HEK293 (cell line): ENCODE measurements around the gene UBE2D3.
A peak's percentile ranks its signal among the peaks of the same experiment; 100 is the strongest.

Source experiments
- HOXC10 ChIP-seq: sonication (generic); formaldehyde crosslinking; IDR thresholded peaks from 2 replicates; pipeline ENCODE4 v1.8.1; 2023; ENCODE audit warnings: mild to moderate bottlenecking, missing genetic modification reagents
- IKZF3 ChIP-seq: fragments of 450-650 bp; IDR thresholded peaks from 2 replicates; pipeline ENCODE4 v1.5.0; 2018; ENCODE audit warnings: missing biosample characterization, mild to moderate bottlenecking, missing genetic modification characterization, moderate library complexity
- KLF1 ChIP-seq: fragments of 450-650 bp; formaldehyde crosslinking; IDR thresholded peaks from 2 replicates; pipeline ENCODE4 v1.5.1; 2016; ENCODE audit warnings: missing biosample characterization, missing genetic modification characterization
- ZBTB48 ChIP-seq: fragments of 450-650 bp; formaldehyde crosslinking; IDR thresholded peaks from 2 replicates; pipeline ENCODE4 v1.5.1; 2016; ENCODE audit warnings: missing biosample characterization, missing genetic modification characterization
- ZBTB8A ChIP-seq: fragments of 450-650 bp; formaldehyde crosslinking; IDR thresholded peaks from 2 replicates; pipeline ENCODE4 v1.5.1; 2016; ENCODE audit warnings: missing biosample characterization, missing genetic modification characterization
- ZEB2 ChIP-seq: fragments of 450-650 bp; formaldehyde crosslinking; IDR thresholded peaks from 2 replicates; pipeline ENCODE4 v1.5.1; 2016; ENCODE audit warnings: missing biosample characterization, missing genetic modification characterization
- ZFP37 ChIP-seq: fragments of 450-650 bp; formaldehyde crosslinking; IDR thresholded peaks from 2 replicates; pipeline ENCODE4 v1.5.1; 2016; ENCODE audit warnings: missing biosample characterization, missing genetic modification characterization
- ZNF138 ChIP-seq: fragments of 450-650 bp; formaldehyde crosslinking; IDR thresholded peaks from 2 replicates; pipeline ENCODE4 v1.5.1; 2016; ENCODE audit warnings: missing biosample characterization, missing genetic modification characterization, borderline replicate concordance
- ZNF2 ChIP-seq: fragments of 450-650 bp; formaldehyde crosslinking; IDR thresholded peaks from 2 replicates; pipeline ENCODE4 v1.5.1; 2016; ENCODE audit warnings: missing biosample characterization, missing genetic modification characterization
- ZNF202 ChIP-seq: fragments of 450-650 bp; formaldehyde crosslinking; IDR thresholded peaks from 2 replicates; pipeline ENCODE4 v1.5.1; 2016; ENCODE audit warnings: missing biosample characterization, missing genetic modification characterization, borderline replicate concordance
- ZNF214 ChIP-seq: fragments of 450-650 bp; formaldehyde crosslinking; IDR thresholded peaks from 2 replicates; pipeline ENCODE4 v1.5.1; 2017; ENCODE audit warnings: missing biosample characterization, mild to moderate bottlenecking, missing genetic modification characterization, borderline replicate concordance
- ZNF223 ChIP-seq: fragments of 450-650 bp; formaldehyde crosslinking; IDR thresholded peaks from 2 replicates; pipeline ENCODE4 v1.5.1; 2016; ENCODE audit warnings: missing biosample characterization, missing genetic modification characterization
- ZNF302 ChIP-seq: fragments of 450-650 bp; formaldehyde crosslinking; IDR thresholded peaks from 2 replicates; pipeline ENCODE4 v1.5.1; 2016; ENCODE audit warnings: missing biosample characterization, missing genetic modification characterization, low read depth
- ZNF335 ChIP-seq: fragments of 450-650 bp; formaldehyde crosslinking; conservative IDR thresholded peaks from 2 replicates; pipeline ENCODE4 v1.5.1; 2016; ENCODE audit warnings: missing biosample characterization, missing genetic modification characterization
- ZNF341 ChIP-seq: fragments of 450-650 bp; formaldehyde crosslinking; IDR thresholded peaks from 2 replicates; pipeline ENCODE4; 2016; ENCODE audit warnings: low read depth, missing biosample characterization, missing genetic modification characterization
- ZNF394 ChIP-seq: fragments of 450-650 bp; formaldehyde crosslinking; IDR thresholded peaks from 2 replicates; pipeline ENCODE4 v1.5.1; 2016; ENCODE audit warnings: missing biosample characterization, missing genetic modification characterization, mild to moderate bottlenecking, moderate library complexity, borderline replicate concordance
- ZNF426 ChIP-seq: fragments of 450-650 bp; formaldehyde crosslinking; IDR thresholded peaks from 2 replicates; pipeline ENCODE4 v1.5.1; 2017; ENCODE audit warnings: missing biosample characterization, missing genetic modification characterization, mild to moderate bottlenecking, inconsistent platforms, moderate library complexity
- ZNF530 ChIP-seq: fragments of 450-650 bp; formaldehyde crosslinking; IDR thresholded peaks from 2 replicates; pipeline ENCODE4 v1.5.1; 2016; ENCODE audit warnings: low read depth, missing biosample characterization, missing genetic modification characterization
- ZNF548 ChIP-seq: fragments of 450-650 bp; formaldehyde crosslinking; IDR thresholded peaks from 2 replicates; pipeline ENCODE4 v1.5.1; 2016; ENCODE audit warnings: missing biosample characterization, missing genetic modification characterization
- ZNF670 ChIP-seq: fragments of 450-650 bp; formaldehyde crosslinking; IDR thresholded peaks from 2 replicates; pipeline ENCODE4 v1.5.1; 2016; ENCODE audit warnings: missing biosample characterization, missing genetic modification characterization, low read depth
- ZNF785 ChIP-seq: fragments of 450-650 bp; formaldehyde crosslinking; IDR thresholded peaks from 2 replicates; pipeline ENCODE4 v1.5.1; 2016; ENCODE audit warnings: missing biosample characterization, missing genetic modification characterization
- ZNF830 ChIP-seq: fragments of 450-650 bp; IDR thresholded peaks from 2 replicates; pipeline ENCODE4 v1.5.0; 2018; ENCODE audit warnings: missing biosample characterization, missing genetic modification characterization, low read depth, mild to moderate bottlenecking, moderate library complexity
- ZSCAN30 ChIP-seq: fragments of 450-650 bp; IDR thresholded peaks from 2 replicates; pipeline ENCODE4 v1.5.1; 2018; ENCODE audit warnings: missing biosample characterization, mild to moderate bottlenecking, missing genetic modification characterization, moderate library complexity
- TF ChIP-seq, protein P1 (sequence below): fragments of 450-650 bp; formaldehyde crosslinking; IDR thresholded peaks from 2 replicates; pipeline ENCODE4 v1.5.1; 2016; ENCODE audit warnings: missing biosample characterization, missing genetic modification characterization, borderline replicate concordance
- TF ChIP-seq, protein P2 (sequence below): fragments of 450-650 bp; formaldehyde crosslinking; IDR thresholded peaks from 2 replicates; pipeline ENCODE4 v1.5.1; 2016; ENCODE audit warnings: missing biosample characterization, missing genetic modification characterization
- TF ChIP-seq, protein P3 (sequence below): fragments of 450-650 bp; formaldehyde crosslinking; IDR thresholded peaks from 2 replicates; pipeline ENCODE4 v1.5.1; 2017; ENCODE audit warnings: missing biosample characterization, mild to moderate bottlenecking, missing genetic modification characterization, moderate library complexity
- TF ChIP-seq, protein P4 (sequence below): fragments of 450-650 bp; formaldehyde crosslinking; IDR thresholded peaks from 2 replicates; pipeline ENCODE4; 2016; ENCODE audit warnings: missing biosample characterization, missing genetic modification characterization
- TF ChIP-seq, protein P5 (sequence below): fragments of 450-650 bp; formaldehyde crosslinking; IDR thresholded peaks from 2 replicates; pipeline ENCODE4 v1.5.1; 2016; ENCODE audit warnings: missing biosample characterization, missing genetic modification characterization
- TF ChIP-seq, protein P6 (sequence below): fragments of 450-650 bp; formaldehyde crosslinking; IDR thresholded peaks from 2 replicates; pipeline ENCODE4 v1.5.1; 2017; ENCODE audit warnings: missing biosample characterization, missing genetic modification characterization

Gene UBE2D3

DNA sequence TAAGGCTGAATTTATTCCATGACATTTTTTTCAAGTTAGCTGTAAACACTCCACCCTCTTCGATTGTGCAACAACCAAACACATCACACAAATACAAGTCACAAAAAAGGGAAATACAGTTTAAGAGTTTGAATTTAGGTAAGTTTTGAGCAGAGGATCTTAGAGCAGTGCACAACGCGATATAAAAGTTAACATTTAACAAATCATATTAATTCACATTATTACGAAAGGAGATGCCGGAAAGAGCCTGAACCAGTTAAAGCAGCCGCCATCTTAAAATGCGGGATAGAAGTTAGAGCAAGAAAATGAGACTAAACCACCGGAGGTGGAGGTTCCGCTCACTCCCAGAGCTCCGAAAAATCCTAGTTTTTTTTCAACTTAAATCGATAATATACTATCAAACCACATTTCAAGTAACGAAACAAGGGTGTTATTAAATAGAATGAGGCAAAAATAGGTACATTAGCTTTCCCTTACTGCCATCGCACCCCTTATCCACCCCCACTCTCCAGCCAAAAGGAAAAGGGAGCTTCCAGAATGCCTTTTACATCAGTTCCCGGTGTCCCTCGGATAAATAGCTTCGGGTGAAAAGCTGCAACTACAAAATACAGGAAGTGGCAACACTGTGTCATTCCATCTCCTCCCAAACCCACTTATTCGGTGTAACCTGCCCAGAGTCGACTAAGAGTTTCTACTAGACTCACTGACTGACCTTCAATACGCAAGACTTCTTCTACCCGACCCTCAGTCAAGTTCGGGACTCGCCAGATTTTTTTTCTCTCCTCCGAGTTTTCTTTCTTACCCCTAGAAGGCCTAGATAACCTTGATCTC lies 1.9 kb downstream of the UBE2D3 start (continued):
- TF ChIP-seq, protein P1, sequence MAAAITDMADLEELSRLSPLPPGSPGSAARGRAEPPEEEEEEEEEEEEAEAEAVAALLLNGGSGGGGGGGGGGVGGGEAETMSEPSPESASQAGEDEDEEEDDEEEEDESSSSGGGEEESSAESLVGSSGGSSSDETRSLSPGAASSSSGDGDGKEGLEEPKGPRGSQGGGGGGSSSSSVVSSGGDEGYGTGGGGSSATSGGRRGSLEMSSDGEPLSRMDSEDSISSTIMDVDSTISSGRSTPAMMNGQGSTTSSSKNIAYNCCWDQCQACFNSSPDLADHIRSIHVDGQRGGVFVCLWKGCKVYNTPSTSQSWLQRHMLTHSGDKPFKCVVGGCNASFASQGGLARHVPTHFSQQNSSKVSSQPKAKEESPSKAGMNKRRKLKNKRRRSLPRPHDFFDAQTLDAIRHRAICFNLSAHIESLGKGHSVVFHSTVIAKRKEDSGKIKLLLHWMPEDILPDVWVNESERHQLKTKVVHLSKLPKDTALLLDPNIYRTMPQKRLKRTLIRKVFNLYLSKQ (tag by site-specific recombination): no peak
- TF ChIP-seq ZNF670 (tag by site-specific recombination) (no peak), ZNF214 (tag by site-specific recombination) (no peak), ZBTB8A (no peak), ZNF785 (tag by site-specific recombination) (no peak), ZNF426 (no peak), ZNF202 (tag by site-specific recombination) (no peak), ZNF302 (tag by site-specific recombination) (no peak), ZNF223 (peak; percentile 90), HOXC10 (no peak), ZEB2 (tag by site-specific recombination) (0 out of 2 replicates have a peak, but pooled peaks have one; percentile 19), ZNF830 (tag by site-specific recombination) (no peak), IKZF3 (tag by site-specific recombination) (peak; percentile 33; the same call in 1 of the 2 replicates), ZFP37 (tag by site-specific recombination) (no peak), ZNF138 (tag by site-specific recombination) (no peak), ZNF2 (tag by site-specific recombination) (no peak), ZNF394 (peak; percentile 32; the same call in 1 of the 2 replicates), KLF1 (tag by site-specific recombination) (no peak), ZNF530 (tag by site-specific recombination) (no peak), ZSCAN30 (0 out of 2 replicates have a peak, but pooled peaks have one; percentile 25), ZNF335 (peak; percentile 32; the same call in 1 of the 2 replicates), ZBTB48 (tag by site-specific recombination) (no peak), ZNF548 (tag by site-specific recombination) (no peak), ZNF341 (peak; percentile 22; the same call in 1 of the 2 replicates)
- TF ChIP-seq, protein P2, sequence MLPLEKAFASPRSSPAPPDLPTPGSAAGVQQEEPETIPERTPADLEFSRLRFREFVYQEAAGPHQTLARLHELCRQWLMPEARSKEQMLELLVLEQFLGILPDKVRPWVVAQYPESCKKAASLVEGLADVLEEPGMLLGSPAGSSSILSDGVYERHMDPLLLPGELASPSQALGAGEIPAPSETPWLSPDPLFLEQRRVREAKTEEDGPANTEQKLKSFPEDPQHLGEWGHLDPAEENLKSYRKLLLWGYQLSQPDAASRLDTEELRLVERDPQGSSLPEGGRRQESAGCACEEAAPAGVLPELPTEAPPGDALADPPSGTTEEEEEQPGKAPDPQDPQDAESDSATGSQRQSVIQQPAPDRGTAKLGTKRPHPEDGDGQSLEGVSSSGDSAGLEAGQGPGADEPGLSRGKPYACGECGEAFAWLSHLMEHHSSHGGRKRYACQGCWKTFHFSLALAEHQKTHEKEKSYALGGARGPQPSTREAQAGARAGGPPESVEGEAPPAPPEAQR (tag by site-specific recombination): no peak
- TF ChIP-seq, protein P3, sequence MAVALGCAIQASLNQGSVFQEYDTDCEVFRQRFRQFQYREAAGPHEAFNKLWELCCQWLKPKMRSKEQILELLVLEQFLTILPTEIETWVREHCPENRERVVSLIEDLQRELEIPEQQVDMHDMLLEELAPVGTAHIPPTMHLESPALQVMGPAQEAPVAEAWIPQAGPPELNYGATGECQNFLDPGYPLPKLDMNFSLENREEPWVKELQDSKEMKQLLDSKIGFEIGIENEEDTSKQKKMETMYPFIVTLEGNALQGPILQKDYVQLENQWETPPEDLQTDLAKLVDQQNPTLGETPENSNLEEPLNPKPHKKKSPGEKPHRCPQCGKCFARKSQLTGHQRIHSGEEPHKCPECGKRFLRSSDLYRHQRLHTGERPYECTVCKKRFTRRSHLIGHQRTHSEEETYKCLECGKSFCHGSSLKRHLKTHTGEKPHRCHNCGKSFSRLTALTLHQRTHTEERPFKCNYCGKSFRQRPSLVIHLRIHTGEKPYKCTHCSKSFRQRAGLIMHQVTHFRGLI: no peak
- TF ChIP-seq, protein P4, sequence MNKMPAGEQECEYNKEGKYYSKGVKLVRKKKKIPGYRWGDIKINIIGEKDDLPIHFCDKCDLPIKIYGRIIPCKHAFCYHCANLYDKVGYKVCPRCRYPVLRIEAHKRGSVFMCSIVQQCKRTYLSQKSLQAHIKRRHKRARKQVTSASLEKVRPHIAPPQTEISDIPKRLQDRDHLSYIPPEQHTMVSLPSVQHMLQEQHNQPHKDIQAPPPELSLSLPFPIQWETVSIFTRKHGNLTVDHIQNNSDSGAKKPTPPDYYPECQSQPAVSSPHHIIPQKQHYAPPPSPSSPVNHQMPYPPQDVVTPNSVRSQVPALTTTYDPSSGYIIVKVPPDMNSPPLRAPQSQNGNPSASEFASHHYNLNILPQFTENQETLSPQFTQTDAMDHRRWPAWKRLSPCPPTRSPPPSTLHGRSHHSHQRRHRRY (tag by site-specific recombination): no peak
- TF ChIP-seq, protein P5, sequence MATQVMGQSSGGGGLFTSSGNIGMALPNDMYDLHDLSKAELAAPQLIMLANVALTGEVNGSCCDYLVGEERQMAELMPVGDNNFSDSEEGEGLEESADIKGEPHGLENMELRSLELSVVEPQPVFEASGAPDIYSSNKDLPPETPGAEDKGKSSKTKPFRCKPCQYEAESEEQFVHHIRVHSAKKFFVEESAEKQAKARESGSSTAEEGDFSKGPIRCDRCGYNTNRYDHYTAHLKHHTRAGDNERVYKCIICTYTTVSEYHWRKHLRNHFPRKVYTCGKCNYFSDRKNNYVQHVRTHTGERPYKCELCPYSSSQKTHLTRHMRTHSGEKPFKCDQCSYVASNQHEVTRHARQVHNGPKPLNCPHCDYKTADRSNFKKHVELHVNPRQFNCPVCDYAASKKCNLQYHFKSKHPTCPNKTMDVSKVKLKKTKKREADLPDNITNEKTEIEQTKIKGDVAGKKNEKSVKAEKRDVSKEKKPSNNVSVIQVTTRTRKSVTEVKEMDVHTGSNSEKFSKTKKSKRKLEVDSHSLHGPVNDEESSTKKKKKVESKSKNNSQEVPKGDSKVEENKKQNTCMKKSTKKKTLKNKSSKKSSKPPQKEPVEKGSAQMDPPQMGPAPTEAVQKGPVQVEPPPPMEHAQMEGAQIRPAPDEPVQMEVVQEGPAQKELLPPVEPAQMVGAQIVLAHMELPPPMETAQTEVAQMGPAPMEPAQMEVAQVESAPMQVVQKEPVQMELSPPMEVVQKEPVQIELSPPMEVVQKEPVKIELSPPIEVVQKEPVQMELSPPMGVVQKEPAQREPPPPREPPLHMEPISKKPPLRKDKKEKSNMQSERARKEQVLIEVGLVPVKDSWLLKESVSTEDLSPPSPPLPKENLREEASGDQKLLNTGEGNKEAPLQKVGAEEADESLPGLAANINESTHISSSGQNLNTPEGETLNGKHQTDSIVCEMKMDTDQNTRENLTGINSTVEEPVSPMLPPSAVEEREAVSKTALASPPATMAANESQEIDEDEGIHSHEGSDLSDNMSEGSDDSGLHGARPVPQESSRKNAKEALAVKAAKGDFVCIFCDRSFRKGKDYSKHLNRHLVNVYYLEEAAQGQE (tag by site-specific recombination): 0 out of 2 replicates have a peak, but pooled peaks have one; percentile 13
- TF ChIP-seq, protein P6, sequence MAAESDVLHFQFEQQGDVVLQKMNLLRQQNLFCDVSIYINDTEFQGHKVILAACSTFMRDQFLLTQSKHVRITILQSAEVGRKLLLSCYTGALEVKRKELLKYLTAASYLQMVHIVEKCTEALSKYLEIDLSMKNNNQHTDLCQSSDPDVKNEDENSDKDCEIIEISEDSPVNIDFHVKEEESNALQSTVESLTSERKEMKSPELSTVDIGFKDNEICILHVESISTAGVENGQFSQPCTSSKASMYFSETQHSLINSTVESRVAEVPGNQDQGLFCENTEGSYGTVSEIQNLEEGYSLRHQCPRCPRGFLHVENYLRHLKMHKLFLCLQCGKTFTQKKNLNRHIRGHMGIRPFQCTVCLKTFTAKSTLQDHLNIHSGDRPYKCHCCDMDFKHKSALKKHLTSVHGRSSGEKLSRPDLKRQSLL (tag by site-specific recombination): no peak
